HT1080 (cell line): ENCODE data around the gene CIT. TPM values are rescaled to one million over a fixed set of nuclear protein-coding genes. Genes with fewer than 3 reads are reported as not detected.
"Not testable (repeated sequence)": the region's sequence is repeated elsewhere in the genome, so short reads cannot be mapped to it uniquely, and the experiment has no call there.

ENCODE experiments used
- DNase-seq: peaks from one replicate; pipeline ENCODE4 v3.0.0-alpha.2; 2015; ENCODE audit warnings: low read depth
- total RNA-seq: library from RNA; depleted of rRNA; stranded (reverse); fragments of >200 nt; shearing (Covaris generic); gene quantifications from 2 replicates; pipeline ENCODE4 v1.2.3, GENCODE V29; 2014

The CIT gene
- total RNA-seq, 1 experiment from 2014 or later = 29.9 TPM

- no peak for DNase-seq
Measured at GRCh38 chr12:119740830-119741229, 136.3 kb downstream of the CIT start.

GRCh38 chr12:119735079-119735478 lies 142.0 kb downstream of the CIT start:
- no peak for DNase-seq

GRCh38 chr12:119730381-119730780 lies 146.7 kb downstream of the CIT start:
- DNase-seq = no peak

- DNase-seq = no peak
Measured at GRCh38 chr12:119729871-119730270, 147.2 kb downstream of the CIT start.

- DNase-seq = no peak
Measured at GRCh38 chr12:119728444-119728745, 148.7 kb downstream of the CIT start.

GRCh38 chr12:119727600-119728443 lies 149.3 kb downstream of the CIT start:
- DNase-seq = peak; percentile 8

GRCh38 chr12:119725523-119725922 lies 151.6 kb downstream of the CIT start:
- no peak for DNase-seq

GRCh38 chr12:119721306-119721705 lies 155.8 kb downstream of the CIT start:
- no peak for DNase-seq

- DNase-seq = no peak
Measured at GRCh38 chr12:119720349-119720748, 156.8 kb downstream of the CIT start.

GRCh38 chr12:119718141-119718540 lies 159.0 kb downstream of the CIT start:
- DNase-seq = no peak

GRCh38 chr12:119715268-119715620 lies 161.9 kb downstream of the CIT start:
- DNase-seq = peak; percentile 35

GRCh38 chr12:119714614-119715267 lies 162.4 kb downstream of the CIT start:
- no peak for DNase-seq

- DNase-seq = no peak
Measured at GRCh38 chr12:119713551-119714031, 163.5 kb downstream of the CIT start.

GRCh38 chr12:119712721-119713120 lies 164.4 kb downstream of the CIT start:
- no peak for DNase-seq

- DNase-seq = no peak
Measured at GRCh38 chr12:119711693-119712092, 165.4 kb downstream of the CIT start.

GRCh38 chr12:119710965-119711551 lies 166.1 kb downstream of the CIT start:
- DNase-seq = no peak

GRCh38 chr12:119710374-119710964 lies 166.7 kb downstream of the CIT start:
- DNase-seq = no peak

- DNase-seq = not testable (repeated sequence)
Measured at GRCh38 chr12:119706427-119706826, 170.7 kb downstream of the CIT start.

GRCh38 chr12:119705182-119705581 lies 171.9 kb downstream of the CIT start:
- DNase-seq = no peak

GRCh38 chr12:119704065-119704747 lies 172.9 kb downstream of the CIT start:
- DNase-seq = peak; percentile 62

GRCh38 chr12:119700078-119700477 lies 177.0 kb downstream of the CIT start:
- no peak for DNase-seq
